ENCODE measurements around the gene SPRED2. TPM values are rescaled to one million over a fixed set of nuclear protein-coding genes. Genes with fewer than 3 reads are reported as not detected.

The SPRED2 gene
- total RNA-seq, 2 donors from 2014 or later: 3.1 to 4.3 TPM

DNA sequence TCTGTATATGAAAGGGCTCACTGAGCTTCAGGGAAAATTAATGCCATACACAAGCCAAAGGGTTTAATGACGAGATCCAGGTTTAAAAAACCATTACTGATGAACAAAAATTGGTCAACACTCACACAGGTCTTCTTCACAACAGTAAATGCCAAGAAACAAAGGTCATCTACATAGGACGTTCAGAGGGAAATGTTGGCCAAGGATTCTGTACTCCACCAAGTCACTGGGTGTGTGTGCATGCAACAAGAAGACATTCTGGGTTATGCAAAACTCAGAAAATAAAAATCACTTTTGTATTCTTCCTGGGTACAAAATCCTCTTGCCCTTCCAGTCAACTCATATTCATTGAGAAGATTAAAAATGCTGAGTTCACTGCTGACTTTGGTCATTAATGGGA is 126.5 kb downstream of the SPRED2 start:
- ATAC-seq (replicated peaks in 1 of 2) (no peak), DNase-seq (no peak)
- Mint-ChIP-seq H3K27me3 (ENCODE audit: low read depth) (peaks cover 24% of the 10 kb centered on the region), H3K36me3 (ENCODE audit: insufficient read depth in 2 of 2) (peaks cover 1 to 3% of the 10 kb centered on the region in 2 donors), H3K9me3 (no peaks in the 10 kb centered on the region), H3K4me1 (ENCODE audit: low read depth) (peaks cover 21% of the 10 kb centered on the region), H3K27ac (no peak overlapping the region), H3K4me3 (no peak overlapping the region)

GRCh38 chr2:65300761-65301711 is 131.4 kb downstream of the SPRED2 start:
- no peaks in the 10 kb centered on the region for H3K9me3 Mint-ChIP-seq

DNA sequence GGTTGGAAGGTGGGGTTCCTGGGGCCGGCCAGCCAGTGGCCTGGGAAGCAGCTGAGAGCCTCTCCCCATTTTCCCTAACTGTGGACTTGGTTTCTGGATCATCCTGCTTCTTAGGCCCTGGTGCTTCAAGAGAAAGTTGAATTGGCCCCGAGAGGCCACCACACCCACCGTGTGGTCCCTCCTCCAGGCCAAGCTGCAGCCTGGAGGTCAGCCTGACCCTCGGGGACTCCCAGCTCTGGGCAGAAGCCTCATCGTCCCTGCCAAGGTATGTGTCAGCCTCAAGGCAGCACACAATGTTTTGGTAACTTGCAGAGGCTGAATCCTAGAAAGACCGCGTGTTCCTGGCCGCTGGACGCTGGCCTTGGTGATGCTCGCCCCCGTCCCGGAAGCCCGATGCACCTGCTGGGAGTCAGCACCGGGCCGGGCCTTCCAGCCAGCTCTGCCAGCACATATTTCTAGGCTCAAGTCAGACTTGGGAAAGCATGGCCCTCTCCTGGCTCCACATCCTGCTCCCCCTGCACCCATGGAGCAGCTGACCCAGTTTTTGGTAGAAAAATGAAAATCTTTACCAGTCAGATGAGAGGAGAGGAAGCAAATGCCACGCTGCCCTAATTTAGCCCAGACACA is 132.2 kb downstream of the SPRED2 start:
- peaks cover 1 to 3% of the 10 kb centered on the region in 2 donors for H3K36me3 Mint-ChIP-seq (ENCODE audit: insufficient read depth in 2 of 2)
- H3K4me1 Mint-ChIP-seq (ENCODE audit: low read depth): peaks cover 52% of the 10 kb centered on the region
- peaks cover 46% of the 10 kb centered on the region for H3K27me3 Mint-ChIP-seq (ENCODE audit: low read depth)
- no peak for DNase-seq
- H3K9me3 Mint-ChIP-seq: no peaks in the 10 kb centered on the region
- H3K4me3 Mint-ChIP-seq: peak overlapping the region; percentile 54 to 91
- H3K27ac Mint-ChIP-seq: peak overlapping the region; percentile 99
- ATAC-seq (replicated peaks in 1 of 2): no peak

More at GRCh38 chr2:65300761-65301711, 131.4 kb downstream of the SPRED2 start:
- peaks cover 42% of the 10 kb centered on the region for H3K27me3 Mint-ChIP-seq (ENCODE audit: low read depth)
- peak overlapping the region; percentile 54 to 91 for H3K4me3 Mint-ChIP-seq
- peaks cover 1 to 3% of the 10 kb centered on the region in 2 donors for H3K36me3 Mint-ChIP-seq (ENCODE audit: insufficient read depth in 2 of 2)
- ATAC-seq (replicated peaks in 1 of 2) (peak; percentile 90 to 91), DNase-seq (peak; percentile 80 to 88)
- H3K27ac Mint-ChIP-seq: peak overlapping the region; percentile 99
- H3K4me1 Mint-ChIP-seq (ENCODE audit: low read depth): peaks cover 52% of the 10 kb centered on the region

- Mint-ChIP-seq H3K36me3 (ENCODE audit: insufficient read depth in 2 of 2) (peaks cover 1 to 3% of the 10 kb centered on the region in 2 donors), H3K9me3 (no peaks in the 10 kb centered on the region), H3K27me3 (ENCODE audit: low read depth) (peaks cover 56% of the 10 kb centered on the region), H3K4me3 (peak overlapping the region; percentile 6 to 48), H3K27ac (no peak overlapping the region), H3K4me1 (ENCODE audit: low read depth) (peaks cover 52% of the 10 kb centered on the region)
- DNase-seq: peak; percentile 79 to 86
- ATAC-seq (replicated peaks in 1 of 2): peak; percentile 63 to 78
Observed at GRCh38 chr2:65299246-65299645, 133.2 kb downstream of the SPRED2 start.

DNA sequence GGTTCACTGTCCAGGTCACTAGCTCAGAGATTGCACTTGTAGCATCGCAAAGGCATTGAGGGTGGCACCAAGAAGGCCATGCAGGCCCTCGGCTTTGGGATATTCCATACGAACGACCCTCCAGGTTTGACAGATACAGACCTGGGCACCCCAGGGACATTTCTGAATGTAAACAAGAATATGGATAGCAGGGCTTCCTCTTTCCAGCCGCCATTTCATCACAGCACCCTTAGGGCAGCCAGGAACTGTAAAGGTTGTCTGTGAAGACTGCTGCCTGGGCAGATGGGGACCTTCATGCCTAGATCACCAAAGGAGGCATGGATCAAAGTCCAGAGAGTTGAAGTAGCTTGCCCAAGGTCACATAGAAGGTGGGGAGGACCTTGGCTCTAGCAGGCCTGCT is 134.3 kb downstream of the SPRED2 start:
- Mint-ChIP-seq H3K27me3 (ENCODE audit: low read depth) (peaks cover 52% of the 10 kb centered on the region), H3K36me3 (ENCODE audit: insufficient read depth in 2 of 2) (peaks cover 1 to 3% of the 10 kb centered on the region in 2 donors)

GRCh38 chr2:65297544-65297943 is 134.9 kb downstream of the SPRED2 start:
- ATAC-seq (replicated peaks in 1 of 2) (no peak), DNase-seq (no peak)
- Mint-ChIP-seq H3K27ac (no peak overlapping the region), H3K9me3 (no peaks in the 10 kb centered on the region), H3K27me3 (ENCODE audit: low read depth) (peaks cover 47% of the 10 kb centered on the region), H3K4me3 (no peak overlapping the region), H3K4me1 (ENCODE audit: low read depth) (peaks cover 47% of the 10 kb centered on the region), H3K36me3 (ENCODE audit: insufficient read depth in 2 of 2) (peaks cover under 1 to 3% of the 10 kb centered on the region in 2 donors)

More for the DNA sequence above, 134.3 kb downstream of the SPRED2 start:
- Mint-ChIP-seq H3K4me3 (no peak overlapping the region), H3K27ac (no peak overlapping the region), H3K9me3 (no peaks in the 10 kb centered on the region), H3K4me1 (ENCODE audit: low read depth) (peaks cover 52% of the 10 kb centered on the region)
- ATAC-seq (replicated peaks in 1 of 2) (no peak), DNase-seq (no peak)

- no peak for DNase-seq
- Mint-ChIP-seq H3K4me3 (no peak overlapping the region), H3K4me1 (ENCODE audit: low read depth) (peaks cover 41% of the 10 kb centered on the region), H3K27me3 (ENCODE audit: low read depth) (peaks cover 41% of the 10 kb centered on the region), H3K27ac (no peak overlapping the region), H3K36me3 (ENCODE audit: insufficient read depth in 2 of 2) (peaks cover 0 to 2% of the 10 kb centered on the region in 2 donors), H3K9me3 (no peaks in the 10 kb centered on the region)
- ATAC-seq (replicated peaks in 1 of 2): no peak
Observed at GRCh38 chr2:65296971-65297370, 135.4 kb downstream of the SPRED2 start.

GRCh38 chr2:65294701-65295100 is 137.7 kb downstream of the SPRED2 start:
- DNase-seq (no peak), ATAC-seq (replicated peaks in 1 of 2) (no peak)
- peaks cover 33% of the 10 kb centered on the region for H3K27me3 Mint-ChIP-seq (ENCODE audit: low read depth)
- H3K4me1 Mint-ChIP-seq (ENCODE audit: low read depth): peaks cover 18% of the 10 kb centered on the region
- H3K9me3 Mint-ChIP-seq: no peaks in the 10 kb centered on the region
- H3K4me3 Mint-ChIP-seq: no peak overlapping the region
- H3K36me3 Mint-ChIP-seq (ENCODE audit: insufficient read depth in 2 of 2): no peaks in the 10 kb centered on the region
- H3K27ac Mint-ChIP-seq: no peak overlapping the region

- peaks cover 33% of the 10 kb centered on the region for H3K27me3 Mint-ChIP-seq (ENCODE audit: low read depth)
- H3K27ac Mint-ChIP-seq: no peak overlapping the region
- no peaks in the 10 kb centered on the region for H3K36me3 Mint-ChIP-seq (ENCODE audit: insufficient read depth in 2 of 2)
- no peaks in the 10 kb centered on the region for H3K9me3 Mint-ChIP-seq
- H3K4me3 Mint-ChIP-seq: no peak overlapping the region
- ATAC-seq (replicated peaks in 1 of 2) (no peak), DNase-seq (no peak)
- H3K4me1 Mint-ChIP-seq (ENCODE audit: low read depth): peaks cover 12% of the 10 kb centered on the region
Observed at GRCh38 chr2:65294136-65294535, 138.3 kb downstream of the SPRED2 start.

GRCh38 chr2:65293376-65293775 is 139.0 kb downstream of the SPRED2 start:
- ATAC-seq (replicated peaks in 1 of 2) (no peak), DNase-seq (no peak)
- H3K27me3 Mint-ChIP-seq (ENCODE audit: low read depth): peaks cover 33% of the 10 kb centered on the region
- no peaks in the 10 kb centered on the region for H3K9me3 Mint-ChIP-seq
- no peak overlapping the region for H3K27ac Mint-ChIP-seq
- no peak overlapping the region for H3K4me3 Mint-ChIP-seq
- peaks cover 9% of the 10 kb centered on the region for H3K4me1 Mint-ChIP-seq (ENCODE audit: low read depth)
- H3K36me3 Mint-ChIP-seq (ENCODE audit: insufficient read depth in 2 of 2): no peaks in the 10 kb centered on the region

GRCh38 chr2:65292461-65293011 is 139.9 kb downstream of the SPRED2 start:
- peaks cover 9% of the 10 kb centered on the region for H3K4me1 Mint-ChIP-seq (ENCODE audit: low read depth)
- ATAC-seq (replicated peaks in 1 of 2) (no peak), DNase-seq (no peak)
- H3K27ac Mint-ChIP-seq: no peak overlapping the region
- H3K9me3 Mint-ChIP-seq: no peaks in the 10 kb centered on the region
- peaks cover 27% of the 10 kb centered on the region for H3K27me3 Mint-ChIP-seq (ENCODE audit: low read depth)
- no peak overlapping the region for H3K4me3 Mint-ChIP-seq
- no peaks in the 10 kb centered on the region for H3K36me3 Mint-ChIP-seq (ENCODE audit: insufficient read depth in 2 of 2)

DNA sequence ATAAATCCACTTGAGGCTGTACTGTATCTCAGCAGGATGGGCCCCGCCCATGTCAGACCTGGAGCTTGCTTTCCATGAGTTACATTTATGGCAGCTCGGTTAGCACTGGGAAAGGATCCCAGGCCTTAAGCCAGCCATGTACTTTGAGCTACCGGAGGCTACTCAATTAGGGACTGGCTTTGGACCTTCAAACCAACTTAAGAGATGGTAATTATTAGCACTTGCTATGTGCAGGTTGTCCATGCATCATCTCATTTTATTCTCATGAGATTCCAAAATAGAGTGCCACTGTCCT is 140.3 kb downstream of the SPRED2 start:
- Mint-ChIP-seq H3K9me3 (no peaks in the 10 kb centered on the region), H3K36me3 (ENCODE audit: insufficient read depth in 2 of 2) (no peaks in the 10 kb centered on the region)

More for the DNA sequence above, 140.3 kb downstream of the SPRED2 start:
- ATAC-seq (replicated peaks in 1 of 2) (no peak), DNase-seq (no peak)
- peaks cover 6% of the 10 kb centered on the region for H3K4me1 Mint-ChIP-seq (ENCODE audit: low read depth)
- H3K27me3 Mint-ChIP-seq (ENCODE audit: low read depth): peaks cover 24% of the 10 kb centered on the region
- H3K27ac Mint-ChIP-seq: no peak overlapping the region
- H3K4me3 Mint-ChIP-seq: no peak overlapping the region
